ENCODE data around the gene ATP8A1. TPM values are rescaled to one million over a fixed set of nuclear protein-coding genes. Genes with fewer than 3 reads are reported as not detected.

ATP8A1 gene
- total RNA-seq, 1 donor from 2014 or later = 14.0 TPM

GRCh38 chr4:42454755-42455420 lies 202.0 kb downstream of the ATP8A1 start:
- ATAC-seq (no peak), DNase-seq (no peak)
- intact Hi-C loops (cut with micrococcal nuclease) = no loop called here

- DNase-seq = no peak
- no peak for ATAC-seq
- intact Hi-C loops (cut with micrococcal nuclease) = no loop called here
These were observed 203.3 kb downstream of the ATP8A1 start for GRCh38 chr4:42453612-42454011.

- intact Hi-C loops (cut with micrococcal nuclease) = no loop called here
These were observed 204.1 kb downstream of the ATP8A1 start for GRCh38 chr4:42452823-42453222.

GRCh38 chr4:42446823-42447222 lies 210.1 kb downstream of the ATP8A1 start:
- no peak for ATAC-seq
- no peak for DNase-seq
- intact Hi-C loops (cut with micrococcal nuclease) = no loop called here

More at GRCh38 chr4:42452823-42453222, 204.1 kb downstream of the ATP8A1 start:
- ATAC-seq = no peak
- no peak for DNase-seq

GRCh38 chr4:42445038-42445437 lies 211.9 kb downstream of the ATP8A1 start:
- DNase-seq (no peak), ATAC-seq (no peak)
- intact Hi-C loops (cut with micrococcal nuclease) = no loop called here

GRCh38 chr4:42442601-42443000 lies 214.3 kb downstream of the ATP8A1 start:
- intact Hi-C loops (cut with micrococcal nuclease) = no loop called here
- no peak for DNase-seq
- ATAC-seq = no peak

- DNase-seq = no peak
- intact Hi-C loops (cut with micrococcal nuclease) = no loop called here
- ATAC-seq = no peak
These were observed 216.8 kb downstream of the ATP8A1 start for GRCh38 chr4:42440083-42440482.

- ATAC-seq = no peak
- DNase-seq = no peak
- intact Hi-C loops (cut with micrococcal nuclease) = no loop called here
These were observed 219.9 kb downstream of the ATP8A1 start for GRCh38 chr4:42436928-42437565.

- intact Hi-C loops (cut with micrococcal nuclease) = no loop called here
- DNase-seq = no peak
- ATAC-seq = no peak
These were observed 228.9 kb downstream of the ATP8A1 start for GRCh38 chr4:42428036-42428435.

GRCh38 chr4:42425146-42426065 lies 231.5 kb downstream of the ATP8A1 start:
- intact Hi-C loops (cut with micrococcal nuclease) = no loop called here
- ATAC-seq (no peak), DNase-seq (no peak)

GRCh38 chr4:42420140-42420539 lies 236.8 kb downstream of the ATP8A1 start:
- intact Hi-C loops (cut with micrococcal nuclease) = no loop called here
- no peak for ATAC-seq

GRCh38 chr4:42417550-42417949 lies 239.4 kb downstream of the ATP8A1 start:
- DNase-seq (no peak), ATAC-seq (no peak)
- intact Hi-C loops (cut with micrococcal nuclease) = no loop called here

More at GRCh38 chr4:42420140-42420539, 236.8 kb downstream of the ATP8A1 start:
- no peak for DNase-seq

- DNase-seq = no peak
- ATAC-seq = no peak
- intact Hi-C loops (cut with micrococcal nuclease) = no loop called here
These were observed 240.9 kb downstream of the ATP8A1 start for GRCh38 chr4:42416017-42416416.

GRCh38 chr4:42415281-42415680 lies 241.6 kb downstream of the ATP8A1 start:
- DNase-seq = no peak
- no peak for ATAC-seq

GRCh38 chr4:42412251-42412650 lies 244.7 kb downstream of the ATP8A1 start:
- intact Hi-C loops (cut with micrococcal nuclease) = no loop called here
- DNase-seq (no peak), ATAC-seq (peak; percentile 75)

More at GRCh38 chr4:42415281-42415680, 241.6 kb downstream of the ATP8A1 start:
- intact Hi-C loops (cut with micrococcal nuclease) = no loop called here

- intact Hi-C loops (cut with micrococcal nuclease) = no loop called here
- DNase-seq (no peak), ATAC-seq (no peak)
These were observed 245.1 kb downstream of the ATP8A1 start for GRCh38 chr4:42411803-42412202.

GRCh38 chr4:42410446-42410845 lies 246.5 kb downstream of the ATP8A1 start:
- DNase-seq (no peak), ATAC-seq (no peak)
- intact Hi-C loops (cut with micrococcal nuclease) = no loop called here

GRCh38 chr4:42404001-42404400 lies 252.9 kb downstream of the ATP8A1 start:
- DNase-seq (no peak), ATAC-seq (no peak)
- intact Hi-C loops (cut with micrococcal nuclease) = no loop called here

- DNase-seq (no peak), ATAC-seq (no peak)
- intact Hi-C loops (cut with micrococcal nuclease) = no loop called here
These were observed 255.7 kb downstream of the ATP8A1 start for GRCh38 chr4:42401171-42401570.

- ATAC-seq (peak; percentile 18), DNase-seq (no peak)
- intact Hi-C loops (cut with micrococcal nuclease) = no loop called here
These were observed 257.5 kb downstream of the ATP8A1 start for GRCh38 chr4:42399393-42399792.
